GM12873 (cell line): ENCODE results near the gene RIPOR3.

ENCODE experiments used
- TF ChIP-seq, protein P1 (sequence below): IDR thresholded peaks from 2 replicates; pipeline ENCODE4 v1.5.1; 2012; ENCODE audit warnings: low read depth, mild to moderate bottlenecking, moderate library complexity, low read length, control low read depth; ENCODE audit not compliant: insufficient read depth; ENCODE audit errors: missing control alignments

The RIPOR3 gene

DNA sequence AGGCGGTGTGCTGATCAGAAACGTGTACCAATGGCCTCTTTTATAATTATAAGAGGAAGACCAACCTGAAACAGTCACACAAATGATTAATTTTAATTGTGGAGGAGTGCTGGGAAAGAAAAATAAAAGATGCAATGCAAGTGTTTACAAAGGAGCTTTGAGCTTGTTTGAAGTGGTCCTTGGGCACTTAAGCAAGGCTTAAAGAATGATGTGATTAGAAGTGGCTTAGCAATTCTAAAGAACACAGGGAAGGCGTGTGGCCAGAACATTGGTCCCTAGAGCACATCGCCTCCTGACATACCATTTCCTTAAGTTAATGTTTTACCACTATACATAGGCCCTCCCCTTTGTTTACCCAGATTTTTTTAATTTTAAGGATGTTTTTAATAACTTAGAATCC is 155.0 kb downstream of the RIPOR3 start:
- TF ChIP-seq, protein P1, sequence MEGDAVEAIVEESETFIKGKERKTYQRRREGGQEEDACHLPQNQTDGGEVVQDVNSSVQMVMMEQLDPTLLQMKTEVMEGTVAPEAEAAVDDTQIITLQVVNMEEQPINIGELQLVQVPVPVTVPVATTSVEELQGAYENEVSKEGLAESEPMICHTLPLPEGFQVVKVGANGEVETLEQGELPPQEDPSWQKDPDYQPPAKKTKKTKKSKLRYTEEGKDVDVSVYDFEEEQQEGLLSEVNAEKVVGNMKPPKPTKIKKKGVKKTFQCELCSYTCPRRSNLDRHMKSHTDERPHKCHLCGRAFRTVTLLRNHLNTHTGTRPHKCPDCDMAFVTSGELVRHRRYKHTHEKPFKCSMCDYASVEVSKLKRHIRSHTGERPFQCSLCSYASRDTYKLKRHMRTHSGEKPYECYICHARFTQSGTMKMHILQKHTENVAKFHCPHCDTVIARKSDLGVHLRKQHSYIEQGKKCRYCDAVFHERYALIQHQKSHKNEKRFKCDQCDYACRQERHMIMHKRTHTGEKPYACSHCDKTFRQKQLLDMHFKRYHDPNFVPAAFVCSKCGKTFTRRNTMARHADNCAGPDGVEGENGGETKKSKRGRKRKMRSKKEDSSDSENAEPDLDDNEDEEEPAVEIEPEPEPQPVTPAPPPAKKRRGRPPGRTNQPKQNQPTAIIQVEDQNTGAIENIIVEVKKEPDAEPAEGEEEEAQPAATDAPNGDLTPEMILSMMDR: no peak
